ENCODE data around the gene CD68. TPM values are rescaled to one million over a fixed set of nuclear protein-coding genes. Genes with fewer than 3 reads are reported as not detected.

The CD68 gene
- total RNA-seq, 1 donor, result 9.1 TPM

GRCh38 chr17:7575959-7576358, 3.5 kb upstream of the CD68 start:
- TF ChIP-seq CTCF (IDR thresholded peaks at IDR 0.05; ENCODE audit: insufficient read depth, low read depth, low read length), result no peak
- DNase-seq (ENCODE audit: low read depth), result no peak
- H3K4me3 ChIP-seq (ENCODE audit: low read depth, low read length), result no peak overlapping the region

GRCh38 chr17:7576432-7576937, 3.0 kb upstream of the CD68 start:
- DNase-seq (ENCODE audit: low read depth), result no peak
- no peak for TF ChIP-seq CTCF (IDR thresholded peaks at IDR 0.05; ENCODE audit: insufficient read depth, low read depth, low read length)

GRCh38 chr17:7577327-7578199, 1.9 kb upstream of the CD68 start:
- no peak overlapping the region for H3K4me3 ChIP-seq (ENCODE audit: low read depth, low read length)
- DNase-seq (ENCODE audit: low read depth), result no peak
- no peak for TF ChIP-seq CTCF (IDR thresholded peaks at IDR 0.05; ENCODE audit: insufficient read depth, low read depth, low read length)

More at GRCh38 chr17:7576432-7576937, 3.0 kb upstream of the CD68 start:
- H3K4me3 ChIP-seq (ENCODE audit: low read depth, low read length), result no peak overlapping the region

GRCh38 chr17:7579834-7580603, 581 bp downstream of the CD68 start:
- DNase-seq (ENCODE audit: low read depth), result no peak
- TF ChIP-seq CTCF (IDR thresholded peaks at IDR 0.05; ENCODE audit: insufficient read depth, low read depth, low read length), result no peak
- peak overlapping the region; percentile 15 for H3K4me3 ChIP-seq (ENCODE audit: low read depth, low read length)

GRCh38 chr17:7580604-7581575, 1.5 kb downstream of the CD68 start:
- no peak for DNase-seq (ENCODE audit: low read depth)
- no peak for TF ChIP-seq CTCF (IDR thresholded peaks at IDR 0.05; ENCODE audit: insufficient read depth, low read depth, low read length)
- no peak overlapping the region for H3K4me3 ChIP-seq (ENCODE audit: low read depth, low read length)

Measured in fibroblast of villous mesenchyme (primary cell).